HepG2 (cell line): Measurements from ENCODE around the gene SLCO2B1. TPM values are rescaled to one million over a fixed set of nuclear protein-coding genes. Genes with fewer than 3 reads are reported as not detected.

Experiments used
- ATAC-seq: fragments of 200-7000 bp; cut with Tn5 transposase; 3 replicates; pipeline ENCODE4 v1.9.1; 2020; ENCODE audit warnings: mild to moderate bottlenecking, moderate library complexity
- BruUV-seq: library from RNA; stranded (reverse); fragments of 400-500 nt; replicated peaks from 2 replicates; lab custom pipeline; 2021; lab: Mats Ljungman, UMichigan
- CTCF ChIA-PET: fragments of 300-600 bp; formaldehyde crosslinking; extraction: SDS; loops from one replicate; lab custom pipeline; 2021; ENCODE audit warnings: low total read pairs, inconsistent platforms, low intra/inter-chr PET ratio; lab: Yijun Ruan, JAX
- POLR2A ChIA-PET: fragments of 350-600 bp; sonication (Branson Sonifier 250); formaldehyde crosslinking; loops from one replicate; lab custom pipeline; 2020; ENCODE audit warnings: antibody characterized with exemption, inconsistent platforms; lab: Yijun Ruan, JAX
- DNase-seq: peaks from one replicate; pipeline ENCODE4 v3.0.0-alpha.2; 2015; ENCODE audit warnings: low spot score
- FAIRE-seq: peaks from 3 replicates; lab custom pipeline; 2011; peaks lifted over from hg19 to GRCh38; lab: Jason Lieb, UNC
- H2AFZ ChIP-seq: one replicate; pipeline ENCODE4 v1.6.1; 2011; ENCODE audit warnings: low read length, inconsistent platforms
- H3K27ac ChIP-seq: fragments of 300-600 bp; 3 replicates; pipeline ENCODE4 v1.8.0; 2011; ENCODE audit warnings: mixed run types, mild to moderate bottlenecking, mixed read lengths, low read length, inconsistent platforms; ENCODE audit not compliant: insufficient read depth; ENCODE audit errors: extremely low read length
- H3K27me3 ChIP-seq, 2 experiments: fragments of 200-600 bp in 1 of 2; 2 replicates in 1 of 2; 3 replicates in 1 of 2; pipeline versions ENCODE4 v1.6.0 to v1.8.0; 2011; ENCODE audit warnings: low read length in 2 of 2, mild to moderate bottlenecking in 2 of 2, moderate library complexity in 2 of 2, inconsistent platforms in 1 of 2; ENCODE audit not compliant: insufficient read depth in 2 of 2, control insufficient read depth in 1 of 2
- H3K36me3 ChIP-seq, 2 experiments: fragments of 200-600 bp in 1 of 2; replicated peaks in 1 of 2; 2 replicates in 1 of 2; 3 replicates in 1 of 2; pipeline versions ENCODE4 v1.5.1 to v1.8.0; 2011; ENCODE audit warnings: low read length in 2 of 2, inconsistent platforms in 1 of 2; ENCODE audit not compliant: insufficient read depth in 2 of 2, control insufficient read depth in 1 of 2
- H3K4me1 ChIP-seq: 2 replicates; pipeline ENCODE4 v1.5.1; 2012; ENCODE audit warnings: low read length, inconsistent platforms; ENCODE audit not compliant: insufficient read depth
- H3K4me2 ChIP-seq: 2 replicates; pipeline ENCODE4 v1.6.0; 2011; ENCODE audit warnings: low read depth, low read length, inconsistent platforms
- H3K4me3 ChIP-seq, 3 experiments: fragments of 200-600 bp in 1 of 3; sonication (generic), shearing (Covaris generic) in 1 of 3; replicated peaks in 1 of 3; 2 replicates each; pipeline ENCODE4 v1.5.1; 2011 to 2016; ENCODE audit warnings: low read length in 3 of 3, inconsistent platforms in 2 of 3, low read depth in 2 of 3, mild to moderate bottlenecking in 2 of 3, control low read depth in 1 of 3, mixed read lengths in 1 of 3; ENCODE audit not compliant: insufficient read depth in 1 of 3
- H3K79me2 ChIP-seq: one replicate; pipeline ENCODE4 v1.6.1; 2011; ENCODE audit warnings: low read length, inconsistent platforms; ENCODE audit not compliant: insufficient read depth
- H3K9ac ChIP-seq: 2 replicates; pipeline ENCODE4 v1.6.0; 2011; ENCODE audit warnings: mild to moderate bottlenecking, low read depth, low read length, inconsistent platforms; ENCODE audit not compliant: insufficient read depth
- H3K9me3 ChIP-seq: 2 replicates; pipeline ENCODE4 v1.5.1; 2012; ENCODE audit warnings: mild to moderate bottlenecking, low read length
- H4K20me1 ChIP-seq: 2 replicates; pipeline ENCODE4 v1.6.0; 2011; ENCODE audit warnings: inconsistent platforms, mild to moderate bottlenecking, low read length, moderate library complexity; ENCODE audit not compliant: insufficient read depth
- FOSL2 ChIP-seq: sonication (generic); formaldehyde crosslinking; IDR thresholded peaks from 2 replicates; pipeline ENCODE4 v1.4.0; 2020; ENCODE audit warnings: missing genetic modification reagents
- HMG20A ChIP-seq: IDR thresholded peaks from 2 replicates; pipeline ENCODE4 v1.6.1; 2016; ENCODE audit warnings: borderline replicate concordance
- HOMEZ ChIP-seq: IDR thresholded peaks from 2 replicates; pipeline ENCODE4 v1.6.1; 2016; ENCODE audit warnings: low read depth
- NR2F1 ChIP-seq, 2 experiments: fragments of 450-650 bp in 1 of 2; formaldehyde crosslinking in 1 of 2; IDR thresholded peaks; 2 replicates each; pipeline versions ENCODE4 v1.5.0 to v1.6.1; 2016 to 2020; ENCODE audit warnings: mild to moderate bottlenecking in 1 of 2, missing compliant biosample characterization in 1 of 2, missing genetic modification reagents in 1 of 2, moderate library complexity in 1 of 2
- PAWR ChIP-seq: sonication (generic); formaldehyde crosslinking; IDR thresholded peaks from 2 replicates; pipeline ENCODE4 v1.4.0; 2020; ENCODE audit warnings: missing genetic modification reagents, mild to moderate bottlenecking, borderline replicate concordance
- SOX13 ChIP-seq, 3 experiments: fragments of 450-650 bp in 1 of 3; sonication (generic) in 1 of 3; formaldehyde crosslinking in 1 of 3; IDR thresholded peaks in 2 of 3; conservative IDR thresholded peaks in 1 of 3; 2 replicates each; pipeline versions ENCODE4 v1.5.0 to v1.6.1; 2016 to 2020; ENCODE audit warnings: antibody characterized with exemption in 1 of 3, mild to moderate bottlenecking in 1 of 3, missing compliant biosample characterization in 1 of 3, missing genetic modification reagents in 1 of 3, moderate library complexity in 1 of 3
- ZBTB25 ChIP-seq: IDR thresholded peaks from 2 replicates; pipeline ENCODE4 v1.6.1; 2018; ENCODE audit warnings: missing genetic modification reagents
- ZNF3 ChIP-seq: IDR thresholded peaks from 2 replicates; pipeline ENCODE4 v1.7.0; 2017; ENCODE audit warnings: inconsistent platforms
- ZSCAN21 ChIP-seq: sonication (generic); formaldehyde crosslinking; IDR thresholded peaks from 2 replicates; pipeline ENCODE4 v1.8.0; 2022; ENCODE audit warnings: mild to moderate bottlenecking, missing genetic modification reagents, moderate library complexity, borderline replicate concordance
- WGBS: methylation state at CpG from one replicate; pipeline ENCODE4 v1.1.6; 2017; ENCODE audit warnings: low lambda C conversion rate; 5-methylcytosine and 5-hydroxymethylcytosine counted together
- in situ Hi-C: cut with HindIII; loops from 2 replicates; pipeline ENCODE4 v1.10.0; 2017; ENCODE audit warnings: low pct_unique_long_range_greater_than_20kb; ENCODE audit not compliant: extremely low pct_ligation_motif_present
- intact Hi-C: fragments of 100-400 bp; cut with micrococcal nuclease; formaldehyde crosslinking; loops from one replicate; pipeline ENCODE4 v1.10.0; 2022; ENCODE audit not compliant: unreplicated experiment
- polyA plus RNA-seq, 8 experiments: library from polyadenylated mRNA; depleted of rRNA in 3 of 8; stranded (reverse) in 7 of 8; unstranded in 1 of 8; fragments of >200 nt; fragmentation: Illumina TruSeq in 4 of 8; extraction: Trizol in 4 of 8; gene quantifications; 2 replicates each; pipeline versions ENCODE4 v1.2.1 to v1.2.3, GENCODE V29; 2011 to 2016; ENCODE audit warnings: low read depth in 4 of 8, missing spikeins in 1 of 8, mixed read lengths in 1 of 8; ENCODE audit not compliant: insufficient read depth in 1 of 8
- total RNA-seq, 5 experiments: library from RNA; depleted of rRNA; stranded (reverse); fragments of >200 nt; fragmentation: Illumina TruSeq; extraction: Trizol; gene quantifications; 2 replicates each; pipeline ENCODE4 v1.2.3, GENCODE V29; 2016; ENCODE audit warnings: low read depth in 1 of 5

Gene SLCO2B1
- total and polyA plus RNA-seq, 2 of the 13 experiments (the other 11 are each of a cell fraction or from before 2014, with no cell fraction given), result 15.3 to 19.8 TPM

- H3K4me3 ChIP-seq, result no peak overlapping the region
- H2AFZ ChIP-seq, result no peak overlapping the region
- no peaks in the 10 kb centered on the region for H3K9me3 ChIP-seq
- ChIA-PET CTCF (interaction anchor here (2.3 kb wide), 1 partner anchor 102 kb away, joined by 43 read pairs; no protein-coding TSS in a partner anchor), POLR2A (interaction anchor here (1.3 to 2.5 kb wide), 3 partner anchors 39 to 320 kb away, joined by 3 to 10 read pairs (median 3); no protein-coding TSS in a partner anchor)
- H4K20me1 ChIP-seq, result 0 out of 2 replicates have a peak, but pooled peaks cover 2% of the 10 kb centered on the region
- no peaks in the 10 kb centered on the region for H3K79me2 ChIP-seq
- peaks cover 12 to 66% of the 10 kb centered on the region in 2 experiments for H3K27me3 ChIP-seq
- no peak overlapping the region for H3K9ac ChIP-seq
- peaks cover 15% of the 10 kb centered on the region; the same call in 1 of the 2 replicates for H3K4me1 ChIP-seq
- intact Hi-C loops (no loop called here), in situ Hi-C loops (loop anchor here (10.0 kb wide), 1 partner anchor 308 kb away; no protein-coding TSS in a partner anchor)
- no peaks in the 10 kb centered on the region for H3K36me3 ChIP-seq
- FAIRE-seq, result no peak
- no peak overlapping the region for H3K4me2 ChIP-seq
- no peak for DNase-seq
- BruUV-seq, result no TSS peak
- TF ChIP-seq HMG20A (CRISPR knock-in tag) (no peak), ZNF3 (CRISPR knock-in tag) (no peak), NR2F1 (CRISPR knock-in tag; IDR thresholded peaks at IDR 0.05) (no peak), HOMEZ (CRISPR knock-in tag) (no peak), ZBTB25 (CRISPR knock-in tag) (no peak), FOSL2 (CRISPR knock-in tag) (no peak), PAWR (CRISPR knock-in tag) (no peak), SOX13 (IDR thresholded peaks at IDR 0.05) (no peak), SOX13 (CRISPR knock-in tag; conservative IDR thresholded peaks at IDR 0.05 in 1 of 2, IDR thresholded peaks at IDR 0.05 in 1 of 2) (no peak), ZSCAN21 (CRISPR knock-in tag) (no peak)
- H3K27ac ChIP-seq, result no peak overlapping the region
- ATAC-seq, result no peak
- WGBS, result 46% methylated on average over 16 of the region's 16 CpGs
Measured at GRCh38 chr11:75242722-75243600, 92.1 kb downstream of the SLCO2B1 start.
